GM21619 (cell line): ENCODE results near the gene TBC1D3G.
"Not testable (repeated sequence)": the region's sequence is repeated elsewhere in the genome, so short reads cannot be mapped to it uniquely, and the experiment has no call there.

Experiments
- ATAC-seq: cut with Tn5 transposase; IDR thresholded peaks from one replicate; pipeline ENCODE4 v1.9.1; 2021; ENCODE audit not compliant: unreplicated experiment

Gene TBC1D3G

GRCh38 chr17:36323584-36323983 is at the start of gene TBC1D3G:
Gene TBC1D3G (plus strand): TSS chr17:36323884. CDS start chr17:36325412, 1,528 bp downstream.
- ATAC-seq, result not testable (repeated sequence)

- ATAC-seq, result not testable (repeated sequence)
These were observed 40.4 kb upstream of the TBC1D3G start for GRCh38 chr17:36283256-36283655.

DNA sequence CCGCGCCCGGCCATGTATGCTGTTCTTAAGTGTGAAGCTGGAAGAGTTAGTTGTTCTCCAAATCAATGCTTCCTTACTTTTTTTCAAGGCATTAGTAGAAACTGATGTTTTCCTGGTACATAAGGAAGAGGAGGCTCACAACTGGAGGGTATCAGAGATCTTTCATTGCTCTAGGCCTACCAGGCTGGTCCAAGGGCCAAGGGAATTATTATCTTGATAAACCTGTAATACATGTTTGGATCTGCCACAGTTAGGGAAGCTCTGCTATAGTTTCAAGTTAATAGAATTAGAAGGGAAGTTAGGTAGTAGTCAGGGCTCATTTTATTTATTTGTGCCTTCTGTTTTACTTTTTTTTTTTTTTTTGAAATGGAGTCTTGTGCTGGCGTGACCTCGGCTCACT is 39.5 kb upstream of the TBC1D3G start:
- ATAC-seq, result not testable (repeated sequence)

DNA sequence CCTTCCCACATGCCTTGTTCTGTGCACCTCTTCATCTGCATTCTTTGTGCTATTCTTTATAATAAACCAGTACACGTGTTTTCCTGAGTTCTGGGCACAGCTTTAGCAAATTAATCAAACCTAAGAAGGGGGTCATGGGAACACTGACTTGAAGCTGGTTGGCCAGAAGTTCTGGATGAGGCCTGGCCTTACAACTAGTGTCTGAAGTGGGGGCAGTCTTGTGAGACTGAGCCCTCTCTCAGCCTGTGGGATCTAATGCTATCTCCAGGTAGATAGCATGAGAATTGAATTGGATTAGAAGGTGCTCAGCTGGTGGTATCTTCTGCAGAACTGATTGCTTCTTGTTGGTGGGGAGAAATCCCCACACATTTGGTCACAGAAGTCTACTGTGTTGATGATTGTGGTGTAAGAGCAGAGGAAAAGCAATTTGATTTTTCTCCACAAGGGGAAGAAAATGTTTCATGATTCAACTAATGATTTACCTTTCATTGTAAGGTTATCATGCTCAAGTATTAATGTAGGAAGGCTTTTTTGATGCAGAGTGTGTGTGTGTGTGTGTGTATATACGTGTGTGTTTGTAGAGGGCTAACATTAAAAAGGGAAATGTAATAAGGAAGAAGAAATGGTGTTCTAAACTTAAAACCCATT is 33.6 kb upstream of the TBC1D3G start:
- not testable (repeated sequence) for ATAC-seq

- not testable (repeated sequence) for ATAC-seq
These were observed 28.5 kb upstream of the TBC1D3G start for GRCh38 chr17:36295161-36295560.

DNA sequence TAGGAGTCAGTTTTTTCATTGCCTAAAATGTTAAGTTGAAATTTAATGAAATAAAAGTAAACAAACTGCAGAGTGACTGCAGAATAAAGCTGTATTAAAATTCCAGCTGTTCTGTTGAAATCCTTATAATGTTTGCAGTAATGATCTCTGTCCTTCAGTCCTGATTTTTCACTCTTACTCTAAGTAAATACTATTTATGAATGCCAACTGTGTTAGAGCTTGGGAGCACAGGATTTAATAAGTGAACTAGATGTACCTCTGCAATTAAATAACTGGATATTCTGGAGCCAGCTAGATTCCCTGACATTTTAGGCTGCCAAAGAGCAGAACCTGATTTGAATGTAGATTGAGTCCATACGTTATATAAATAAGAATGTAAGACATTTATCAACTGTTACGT is 7.9 kb upstream of the TBC1D3G start:
- ATAC-seq, result not testable (repeated sequence)

- ATAC-seq, result not testable (repeated sequence)
These were observed 38.8 kb downstream of the TBC1D3G start for GRCh38 chr17:36362496-36362895.

- ATAC-seq, result not testable (repeated sequence)
These were observed 52.3 kb downstream of the TBC1D3G start for GRCh38 chr17:36375938-36376337.
